ENCODE results near the gene PRKN. TPM values are rescaled to one million over a fixed set of nuclear protein-coding genes. Genes with fewer than 3 reads are reported as not detected.

Gene PRKN
- total RNA-seq, 1 donor from 2014 or later = not detected

GRCh38 chr6:161618831-161619454, 1108.6 kb downstream of the PRKN start:
- H3K36me3 Mint-ChIP-seq (ENCODE audit: low read depth) = no peaks in the 10 kb centered on the region
- H3K27ac Mint-ChIP-seq = no peak overlapping the region
- no peaks in the 10 kb centered on the region for H3K27me3 Mint-ChIP-seq (ENCODE audit: insufficient read depth)
- intact Hi-C loops (cut with micrococcal nuclease) = no loop called here
- H3K9me3 Mint-ChIP-seq = no peaks in the 10 kb centered on the region
- DNase-seq (ENCODE audit: low spot score) = no peak
- H3K4me1 Mint-ChIP-seq (ENCODE audit: low read depth) = no peaks in the 10 kb centered on the region
- no peak overlapping the region for H3K4me3 Mint-ChIP-seq

DNA sequence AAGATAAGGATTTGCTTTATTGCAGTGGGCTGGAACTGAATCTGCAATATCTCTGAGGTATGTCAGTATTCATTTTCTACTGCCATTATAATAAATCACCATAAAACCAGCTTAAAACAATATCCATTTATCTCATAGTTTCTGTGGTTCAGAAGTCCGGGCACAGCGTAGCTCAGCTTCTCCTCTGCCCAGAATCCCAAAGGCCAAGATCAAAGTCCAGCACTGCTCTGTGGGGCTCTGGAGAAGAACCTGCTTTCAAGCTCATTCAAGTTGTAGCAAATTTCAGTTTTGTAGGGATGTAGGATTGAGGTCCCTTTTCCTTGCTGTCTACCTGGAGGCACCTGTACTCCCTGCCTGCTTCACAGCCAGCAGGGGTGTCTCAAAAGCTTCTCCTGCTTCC, 1113.9 kb downstream of the PRKN start:
- intact Hi-C loops (cut with micrococcal nuclease) = no loop called here
- DNase-seq (ENCODE audit: low spot score) = no peak

DNA sequence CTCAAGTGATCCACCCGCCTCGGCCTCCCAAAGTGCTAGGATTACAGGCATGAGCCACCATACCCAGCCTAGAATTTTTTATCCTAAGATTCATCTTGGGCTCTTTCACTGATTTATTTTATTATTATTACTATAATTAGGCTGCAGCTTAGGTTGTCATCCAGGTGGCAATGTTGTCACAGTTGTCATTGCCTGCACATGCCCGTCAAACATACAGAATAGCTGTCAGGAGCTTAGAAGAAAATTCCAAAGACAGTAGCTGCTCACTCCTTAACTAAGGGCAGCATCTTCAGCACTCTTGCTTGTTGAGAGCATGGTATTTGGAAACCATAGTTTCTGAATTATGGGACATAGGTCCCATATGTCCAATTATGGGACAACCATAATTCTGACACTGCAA, 1118.8 kb downstream of the PRKN start:
- H3K4me3 Mint-ChIP-seq = no peak overlapping the region
- intact Hi-C loops (cut with micrococcal nuclease) = no loop called here
- DNase-seq (ENCODE audit: low spot score) = no peak
- H3K9me3 Mint-ChIP-seq = no peaks in the 10 kb centered on the region
- no peaks in the 10 kb centered on the region for H3K36me3 Mint-ChIP-seq (ENCODE audit: low read depth)
- H3K27me3 Mint-ChIP-seq (ENCODE audit: insufficient read depth) = no peaks in the 10 kb centered on the region
- no peaks in the 10 kb centered on the region for H3K4me1 Mint-ChIP-seq (ENCODE audit: low read depth)
- H3K27ac Mint-ChIP-seq = no peak overlapping the region

More for the DNA sequence above, 1113.9 kb downstream of the PRKN start:
- H3K27ac Mint-ChIP-seq = no peak overlapping the region
- H3K4me3 Mint-ChIP-seq = no peak overlapping the region
- H3K36me3 Mint-ChIP-seq (ENCODE audit: low read depth) = no peaks in the 10 kb centered on the region
- H3K4me1 Mint-ChIP-seq (ENCODE audit: low read depth) = no peaks in the 10 kb centered on the region
- no peaks in the 10 kb centered on the region for H3K9me3 Mint-ChIP-seq
- no peaks in the 10 kb centered on the region for H3K27me3 Mint-ChIP-seq (ENCODE audit: insufficient read depth)

DNA sequence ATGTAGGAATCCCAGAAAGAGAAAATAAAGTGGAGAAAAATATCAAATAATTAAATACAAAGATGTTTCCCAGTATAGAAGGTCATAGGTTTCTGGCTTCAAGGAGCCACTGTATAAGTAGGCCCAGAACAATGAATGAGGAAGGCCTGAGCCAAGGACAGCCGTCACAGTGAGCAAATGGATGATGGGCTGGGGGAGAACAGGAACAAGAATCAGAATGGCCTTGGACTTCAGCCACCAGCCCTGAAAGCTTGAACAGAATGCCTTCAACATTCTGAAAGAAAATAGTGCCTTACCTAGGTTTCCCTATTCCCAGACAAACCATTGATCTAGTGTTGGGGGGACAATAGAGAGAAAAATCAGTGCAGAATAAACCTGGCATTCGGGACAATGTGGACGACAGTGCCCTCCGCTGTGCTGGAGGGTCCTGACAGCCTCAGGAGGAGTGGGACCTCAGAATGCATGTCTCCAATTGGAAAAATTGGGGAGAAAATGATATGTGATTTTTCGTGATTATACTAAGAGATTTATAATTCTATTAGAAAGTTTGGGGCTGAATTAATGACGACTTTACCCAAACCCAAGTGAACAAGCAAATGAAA, 1119.8 kb downstream of the PRKN start:
- no peak for DNase-seq (ENCODE audit: low spot score)

GRCh38 chr6:161602359-161602758, 1125.2 kb downstream of the PRKN start:
- DNase-seq (ENCODE audit: low spot score) = no peak
- H3K4me3 Mint-ChIP-seq = no peak overlapping the region
- intact Hi-C loops (cut with micrococcal nuclease) = no loop called here
- H3K27me3 Mint-ChIP-seq (ENCODE audit: insufficient read depth) = no peaks in the 10 kb centered on the region
- no peaks in the 10 kb centered on the region for H3K4me1 Mint-ChIP-seq (ENCODE audit: low read depth)
- H3K9me3 Mint-ChIP-seq = no peaks in the 10 kb centered on the region
- no peaks in the 10 kb centered on the region for H3K36me3 Mint-ChIP-seq (ENCODE audit: low read depth)
- no peak overlapping the region for H3K27ac Mint-ChIP-seq

More for the DNA sequence above, 1119.8 kb downstream of the PRKN start:
- H3K4me3 Mint-ChIP-seq = no peak overlapping the region
- H3K27me3 Mint-ChIP-seq (ENCODE audit: insufficient read depth) = no peaks in the 10 kb centered on the region
- H3K4me1 Mint-ChIP-seq (ENCODE audit: low read depth) = no peaks in the 10 kb centered on the region
- intact Hi-C loops (cut with micrococcal nuclease) = no loop called here
- no peak overlapping the region for H3K27ac Mint-ChIP-seq
- no peaks in the 10 kb centered on the region for H3K36me3 Mint-ChIP-seq (ENCODE audit: low read depth)
- no peaks in the 10 kb centered on the region for H3K9me3 Mint-ChIP-seq

DNA sequence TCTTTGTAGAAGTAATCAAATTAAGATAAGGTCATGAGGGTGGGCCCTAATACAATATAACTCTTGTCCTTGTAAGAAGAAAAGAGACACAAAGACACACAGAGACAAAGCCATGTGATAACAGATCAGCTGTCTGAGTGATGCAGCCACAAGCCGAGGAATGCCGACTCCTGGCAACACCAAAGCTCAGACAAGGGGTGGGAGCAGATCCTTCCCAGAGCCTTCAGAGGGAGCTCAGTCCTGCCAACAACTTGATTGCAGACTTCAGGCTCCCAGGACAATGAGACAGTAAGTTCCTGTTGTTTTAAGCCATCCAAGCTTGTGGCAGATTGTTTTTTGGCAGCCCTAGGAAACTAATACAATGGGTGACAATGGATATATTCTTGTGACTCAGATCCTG, 1128.7 kb downstream of the PRKN start:
- H3K4me1 Mint-ChIP-seq (ENCODE audit: low read depth) = no peaks in the 10 kb centered on the region
- H3K4me3 Mint-ChIP-seq = no peak overlapping the region
- no peak overlapping the region for H3K27ac Mint-ChIP-seq
- no peak for DNase-seq (ENCODE audit: low spot score)
- no peaks in the 10 kb centered on the region for H3K27me3 Mint-ChIP-seq (ENCODE audit: insufficient read depth)
- no peaks in the 10 kb centered on the region for H3K36me3 Mint-ChIP-seq (ENCODE audit: low read depth)
- intact Hi-C loops (cut with micrococcal nuclease) = no loop called here
- no peaks in the 10 kb centered on the region for H3K9me3 Mint-ChIP-seq

DNA sequence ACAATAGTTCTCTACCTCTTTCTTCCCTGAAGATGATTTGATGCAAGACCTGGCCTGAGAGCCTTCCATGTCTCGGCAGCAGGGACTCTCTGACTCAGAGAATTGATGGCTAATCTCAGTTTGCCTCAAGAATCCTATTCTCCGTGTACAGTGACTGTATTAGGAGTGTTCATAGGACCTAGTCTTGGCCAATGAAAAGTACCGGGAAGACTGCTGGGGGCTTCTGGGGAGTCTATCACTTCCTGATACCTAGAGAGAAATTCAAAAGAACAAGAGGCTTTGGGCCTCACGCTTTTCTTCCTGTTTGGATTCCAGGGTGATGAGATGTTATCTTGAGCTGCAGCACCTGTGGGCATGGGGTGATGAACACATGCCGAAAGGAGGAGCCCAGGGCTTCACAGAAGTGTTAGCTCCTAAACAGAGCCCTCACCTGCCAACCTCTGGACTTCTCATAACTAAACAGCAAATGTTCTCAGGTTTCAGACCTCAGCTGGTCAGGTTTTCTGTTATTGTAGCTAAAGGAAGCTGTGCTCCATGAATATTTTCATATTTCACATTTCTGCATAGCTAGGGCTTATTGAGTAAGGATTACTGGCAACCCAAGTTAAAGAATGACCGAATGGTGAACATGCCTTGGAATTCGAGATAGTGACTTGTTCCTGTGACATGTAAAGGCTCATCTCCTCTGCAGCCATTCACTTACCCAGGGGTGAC, 1130.6 kb downstream of the PRKN start:
- intact Hi-C loops (cut with micrococcal nuclease) = no loop called here
- Mint-ChIP-seq H3K9me3 (no peaks in the 10 kb centered on the region), H3K36me3 (ENCODE audit: low read depth) (no peaks in the 10 kb centered on the region), H3K27me3 (ENCODE audit: insufficient read depth) (no peaks in the 10 kb centered on the region), H3K4me3 (no peak overlapping the region), H3K27ac (no peak overlapping the region), H3K4me1 (ENCODE audit: low read depth) (no peaks in the 10 kb centered on the region)
- DNase-seq (ENCODE audit: low spot score) = no peak

DNA sequence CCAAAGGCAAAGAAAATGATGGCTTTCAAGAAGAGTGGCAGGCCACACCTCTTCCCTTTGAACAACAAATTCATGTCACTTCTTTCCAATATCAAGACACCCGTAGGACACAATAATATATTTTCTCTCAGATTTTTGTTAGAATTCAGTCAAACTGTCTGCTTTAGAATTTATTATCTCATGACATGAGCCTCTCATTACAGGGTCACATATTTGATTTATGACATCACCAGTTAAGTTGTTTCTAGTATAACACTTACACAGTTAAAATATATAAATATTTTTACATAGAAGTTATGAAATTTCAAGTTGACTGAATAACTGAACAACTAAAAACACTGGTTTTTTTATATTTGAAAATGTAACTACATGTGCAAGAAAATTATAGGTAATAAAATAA, 1133.2 kb downstream of the PRKN start:
- H3K27ac Mint-ChIP-seq = no peak overlapping the region
- no peaks in the 10 kb centered on the region for H3K27me3 Mint-ChIP-seq (ENCODE audit: insufficient read depth)
- no peaks in the 10 kb centered on the region for H3K36me3 Mint-ChIP-seq (ENCODE audit: low read depth)
- H3K9me3 Mint-ChIP-seq = no peaks in the 10 kb centered on the region
- H3K4me3 Mint-ChIP-seq = no peak overlapping the region
- intact Hi-C loops (cut with micrococcal nuclease) = no loop called here
- no peaks in the 10 kb centered on the region for H3K4me1 Mint-ChIP-seq (ENCODE audit: low read depth)
- no peak for DNase-seq (ENCODE audit: low spot score)

- intact Hi-C loops (cut with micrococcal nuclease) = no loop called here
Observed at GRCh38 chr6:161590961-161591627, 1136.5 kb downstream of the PRKN start.

DNA sequence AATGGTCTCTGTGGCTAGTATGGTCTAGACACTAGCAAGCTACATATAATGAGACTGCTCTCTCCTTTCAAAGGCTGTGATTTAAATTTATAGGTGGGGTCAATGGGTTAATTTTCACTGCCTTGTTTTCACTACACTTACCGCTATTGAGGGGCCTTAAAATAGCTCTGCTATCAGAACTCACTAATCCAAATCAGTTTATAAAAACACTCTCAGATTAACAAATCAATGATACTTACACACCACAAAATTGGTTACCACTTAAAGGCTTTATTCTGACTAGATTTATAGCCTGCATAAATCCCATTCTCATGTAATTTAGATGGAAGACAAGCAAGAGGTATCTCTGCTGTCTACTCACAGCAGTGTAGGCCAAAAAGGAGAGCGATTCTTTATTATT, 1140.7 kb downstream of the PRKN start:
- H3K27ac Mint-ChIP-seq = no peak overlapping the region
- H3K4me3 Mint-ChIP-seq = no peak overlapping the region
- H3K9me3 Mint-ChIP-seq = no peaks in the 10 kb centered on the region
- DNase-seq (ENCODE audit: low spot score) = no peak
- no peaks in the 10 kb centered on the region for H3K36me3 Mint-ChIP-seq (ENCODE audit: low read depth)
- no peaks in the 10 kb centered on the region for H3K27me3 Mint-ChIP-seq (ENCODE audit: insufficient read depth)
- intact Hi-C loops (cut with micrococcal nuclease) = no loop called here
- H3K4me1 Mint-ChIP-seq (ENCODE audit: low read depth) = no peaks in the 10 kb centered on the region

More at GRCh38 chr6:161590961-161591627, 1136.5 kb downstream of the PRKN start:
- Mint-ChIP-seq H3K4me3 (no peak overlapping the region), H3K36me3 (ENCODE audit: low read depth) (no peaks in the 10 kb centered on the region), H3K27me3 (ENCODE audit: insufficient read depth) (no peaks in the 10 kb centered on the region), H3K4me1 (ENCODE audit: low read depth) (no peaks in the 10 kb centered on the region), H3K9me3 (no peaks in the 10 kb centered on the region), H3K27ac (no peak overlapping the region)
- DNase-seq (ENCODE audit: low spot score) = no peak

DNA sequence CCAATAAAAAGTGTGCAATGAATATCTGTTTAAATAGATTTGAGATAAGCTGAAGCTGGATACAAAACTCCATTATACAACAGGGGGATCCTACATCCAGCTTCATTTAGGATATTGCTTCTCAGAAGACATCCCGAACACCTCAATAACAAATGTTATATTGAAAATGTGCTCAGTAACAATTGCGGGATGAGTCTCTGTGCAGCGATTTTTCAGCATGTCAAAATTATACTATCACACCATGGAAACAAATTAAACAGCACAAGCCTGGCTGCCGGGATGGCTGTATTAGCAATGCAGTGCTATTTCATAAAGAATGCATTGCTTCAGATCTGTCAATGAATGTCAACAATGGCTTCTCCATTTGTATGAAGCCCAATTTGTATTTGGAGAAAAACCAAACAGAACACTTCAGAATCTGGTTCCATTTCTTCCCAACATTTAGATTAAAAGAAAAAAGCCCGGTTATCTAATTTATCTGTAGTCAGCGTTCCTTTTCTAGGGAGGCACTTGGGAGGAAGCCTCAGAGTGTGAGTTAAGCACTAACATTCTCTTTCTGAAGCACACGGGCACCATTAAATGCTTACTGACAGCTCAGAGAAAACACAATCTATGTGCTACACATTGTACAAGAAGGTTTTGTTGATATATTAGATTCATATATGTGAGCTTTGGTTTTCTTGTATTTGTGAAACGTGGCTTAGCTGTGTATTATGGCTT, 1142.8 kb downstream of the PRKN start:
- Mint-ChIP-seq H3K36me3 (ENCODE audit: low read depth) (no peaks in the 10 kb centered on the region), H3K4me1 (ENCODE audit: low read depth) (no peaks in the 10 kb centered on the region), H3K27ac (no peak overlapping the region), H3K9me3 (no peaks in the 10 kb centered on the region), H3K27me3 (ENCODE audit: insufficient read depth) (no peaks in the 10 kb centered on the region), H3K4me3 (no peak overlapping the region)
- intact Hi-C loops (cut with micrococcal nuclease) = no loop called here
- DNase-seq (ENCODE audit: low spot score) = no peak

- Mint-ChIP-seq H3K36me3 (ENCODE audit: low read depth) (no peaks in the 10 kb centered on the region), H3K27me3 (ENCODE audit: insufficient read depth) (no peaks in the 10 kb centered on the region), H3K4me1 (ENCODE audit: low read depth) (no peaks in the 10 kb centered on the region), H3K27ac (no peak overlapping the region), H3K4me3 (no peak overlapping the region), H3K9me3 (no peaks in the 10 kb centered on the region)
- intact Hi-C loops (cut with micrococcal nuclease) = no loop called here
- DNase-seq (ENCODE audit: low spot score) = no peak
Observed at GRCh38 chr6:161584051-161584450, 1143.5 kb downstream of the PRKN start.
